Spleen (tissue), 7 donors: ENCODE measurements around the gene PTBP3.

Source experiments
- CTCF ChIP-seq, 11 experiments: fragments of 200-600 bp in 7 of 11; fragments of 450-650 bp in 4 of 11; sonication (generic) in 4 of 11; IDR thresholded peaks in 8 of 11; conservative IDR thresholded peaks in 3 of 11; 1 replicate in 7 of 11; 2 replicates in 4 of 11; pipeline versions ENCODE4 v1.4.0 to v1.8.0; 2016 to 2021; ENCODE audit warnings: antibody characterized with exemption in 11 of 11, inconsistent platforms in 4 of 11, mild to moderate bottlenecking in 1 of 11
- POLR2AphosphoS5 ChIP-seq, 3 donors: sonication (generic); formaldehyde crosslinking; IDR thresholded peaks; one replicate each; pipeline ENCODE4 v1.5.1; 2017; ENCODE audit warnings: antibody characterized with exemption in 3 of 3
- donor health status: DM: no; HTN: no; CAD: no; lungs with moderate emphysema.
- donor health status: DM: no; HTN: no; CAD: no.
- donor health status: DM: no; HTN: no; CAD: no.

GRCh38 chr9:112337547-112337946 is 4.1 kb upstream of the PTBP3 start:
- TF ChIP-seq POLR2AphosphoS5 (IDR thresholded peaks at IDR 0.05), result no peak
- TF ChIP-seq CTCF (IDR thresholded peaks at IDR 0.05 in 8 of 11, conservative IDR thresholded peaks at IDR 0.05 in 3 of 11), result no peak
